ENCODE measurements around the gene CHRNA3. TPM values are rescaled to one million over a fixed set of nuclear protein-coding genes. Genes with fewer than 3 reads are reported as not detected.
"Not testable (repeated sequence)": the region's sequence is repeated elsewhere in the genome, so short reads cannot be mapped to it uniquely, and the experiment has no call there.

CHRNA3 gene
- total RNA-seq, 1 experiment from 2014 or later = not detected

DNA sequence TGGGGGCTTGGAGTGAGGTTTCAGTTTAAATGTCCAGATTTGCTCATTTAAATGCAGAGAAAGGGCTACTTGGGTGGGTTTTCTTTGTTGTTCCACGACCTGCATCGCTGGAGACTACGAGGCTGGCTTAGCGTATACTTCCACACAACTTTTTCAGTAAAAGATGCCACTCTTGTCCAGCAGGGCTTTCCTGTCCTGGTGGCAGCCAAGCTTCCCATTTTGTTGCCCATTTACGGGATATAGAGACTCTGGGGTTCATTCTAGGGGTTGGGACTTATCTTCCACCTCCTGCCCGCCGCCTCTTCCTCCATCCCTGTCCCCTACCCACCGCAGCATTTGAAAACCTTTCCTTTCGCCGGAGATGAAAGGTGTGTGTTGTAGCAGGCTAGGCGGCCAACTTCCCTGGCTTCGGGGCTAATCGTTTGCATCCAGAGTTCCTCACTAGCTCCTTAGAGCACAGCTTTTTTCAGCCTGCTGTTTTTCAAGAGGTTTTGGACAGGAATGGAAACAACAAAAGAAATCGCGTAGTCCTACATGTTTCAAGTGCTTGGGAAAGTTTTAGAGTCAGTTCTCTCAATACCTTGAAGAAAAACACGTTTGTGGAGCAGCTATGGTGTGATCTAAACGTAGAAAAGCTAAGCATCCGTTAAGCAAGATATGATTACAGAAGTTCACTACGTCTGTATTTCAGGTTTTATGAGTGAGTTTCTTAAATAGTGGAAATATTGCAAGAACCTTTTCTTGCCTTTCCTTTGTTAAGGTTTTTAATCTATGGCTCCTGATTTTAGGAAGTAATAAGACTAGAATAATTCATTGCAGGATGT, 54.6 kb downstream of the CHRNA3 start:
- Histone ChIP-seq H3K4me3 (peak overlapping the region; percentile 77), H3K9me3 (replicated peaks) (no peaks in the 10 kb centered on the region), H3K27ac (peak overlapping the region; percentile 39; the same call in 1 of the 2 replicates), H3K4me1 (no peaks in the 10 kb centered on the region), H3K36me3 (no peaks in the 10 kb centered on the region), H3K27me3 (0 out of 2 replicates have a peak, but pooled peaks cover 1% of the 10 kb centered on the region)
- DNase-seq = peak; percentile 27 to 53

DNA sequence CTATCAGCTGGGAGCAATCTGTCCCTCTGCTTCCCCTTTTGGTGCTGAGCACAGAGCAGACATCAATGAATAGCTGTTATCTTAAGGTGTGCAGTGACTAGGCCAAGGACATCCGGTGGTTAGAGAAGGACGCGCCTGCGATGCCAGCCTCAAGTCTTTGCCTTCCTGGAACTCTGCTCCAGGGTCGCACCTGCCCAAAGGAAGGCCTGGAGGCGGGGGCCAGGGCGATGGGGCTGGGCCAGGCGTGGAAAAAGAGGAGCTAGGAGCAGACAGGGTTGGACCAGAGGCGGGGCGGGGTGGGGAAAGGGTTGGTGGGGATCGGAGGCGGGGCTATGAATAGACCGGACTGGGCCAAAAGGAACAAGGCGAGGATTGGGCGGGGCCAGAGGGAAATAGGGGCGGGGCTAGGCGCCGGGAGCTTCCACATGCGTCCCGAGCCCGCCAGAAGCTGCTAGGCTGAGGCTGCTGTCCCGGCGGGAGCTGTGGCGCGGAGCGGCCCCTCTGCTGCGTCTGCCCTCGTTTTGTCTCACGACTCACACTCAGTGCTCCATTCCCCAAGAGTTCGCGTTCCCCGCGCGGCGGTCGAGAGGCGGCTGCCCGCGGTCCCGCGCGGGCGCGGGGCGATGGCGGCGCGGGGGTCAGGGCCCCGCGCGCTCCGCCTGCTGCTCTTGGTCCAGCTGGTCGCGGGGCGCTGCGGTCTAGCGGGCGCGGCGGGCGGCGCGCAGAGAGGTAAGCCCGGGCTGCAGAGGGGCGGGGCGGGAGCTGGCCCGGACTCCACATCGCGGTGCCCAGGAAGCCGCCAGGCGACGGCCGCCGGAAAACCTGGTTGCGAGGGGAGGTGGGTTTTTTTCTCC, 55.5 kb downstream of the CHRNA3 start, which contains the start of gene CHRNA5:
Gene CHRNA5 (plus strand): TSS at position 424 of the 854 bp plus-strand sequence. CDS start 200 bp downstream, at position 624.
- Histone ChIP-seq H3K4me1 (no peaks in the 10 kb centered on the region), H3K27ac (peak within 1 kb of the TSS; percentile 39; the same call in 1 of the 2 replicates), H3K27me3 (0 out of 2 replicates have a peak, but pooled peaks cover 3% of the 10 kb centered on the region), H3K36me3 (no peaks in the 10 kb centered on the region), H3K9me3 (replicated peaks) (no peaks in the 10 kb centered on the region), H3K4me3 (peak within 1 kb of the TSS; percentile 77)
- peak; percentile 98 for DNase-seq

DNA sequence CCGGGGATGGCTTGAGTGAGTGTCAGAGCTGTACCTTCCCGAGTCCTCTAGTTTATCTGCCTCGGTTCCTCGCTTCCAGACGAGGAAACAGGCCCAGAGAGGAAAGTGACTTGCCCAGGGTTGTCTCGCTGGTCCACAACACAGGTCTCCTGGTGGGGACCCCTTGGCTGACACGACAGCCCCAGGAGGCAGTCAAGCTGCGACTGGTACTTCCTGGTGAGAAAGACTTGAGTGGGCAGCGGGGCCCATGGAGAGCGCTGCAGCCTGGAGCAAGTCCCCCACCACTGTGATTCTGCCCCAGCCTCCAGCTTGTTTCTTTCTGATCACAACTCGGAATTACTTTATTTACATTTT, 56.1 kb downstream of the CHRNA3 start:
- no peak for DNase-seq
- Histone ChIP-seq H3K4me3 (no peak overlapping the region), H3K4me1 (no peaks in the 10 kb centered on the region), H3K27me3 (0 out of 2 replicates have a peak, but pooled peaks cover 3% of the 10 kb centered on the region), H3K27ac (no peak overlapping the region), H3K9me3 (replicated peaks) (no peaks in the 10 kb centered on the region), H3K36me3 (no peaks in the 10 kb centered on the region)

DNA sequence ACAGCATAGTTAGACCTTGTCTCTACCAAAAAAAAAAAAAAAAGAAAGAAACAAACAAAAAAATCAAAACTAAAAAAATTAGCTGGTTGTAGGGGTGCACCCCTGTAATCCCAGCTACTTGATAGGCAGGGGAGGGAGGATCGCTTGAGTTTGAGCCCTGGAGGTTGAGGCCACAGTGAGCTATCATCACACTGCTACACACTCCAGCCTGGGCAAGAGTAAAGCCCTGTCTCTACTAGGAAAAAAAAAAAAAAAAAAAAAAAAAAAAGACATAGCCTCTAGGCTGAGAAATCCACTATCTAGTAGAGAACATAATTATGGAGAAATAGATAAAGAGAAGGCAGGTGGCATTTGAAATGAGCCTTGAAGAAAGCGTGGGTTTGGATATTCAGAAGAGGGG, 57.7 kb downstream of the CHRNA3 start:
- no peak overlapping the region for H3K27ac ChIP-seq
- no peak for DNase-seq
- H3K4me3 ChIP-seq = no peak overlapping the region
- no peaks in the 10 kb centered on the region for H3K9me3 ChIP-seq (replicated peaks)
- no peaks in the 10 kb centered on the region for H3K36me3 ChIP-seq
- H3K27me3 ChIP-seq = 0 out of 2 replicates have a peak, but pooled peaks cover 3% of the 10 kb centered on the region
- H3K4me1 ChIP-seq = no peaks in the 10 kb centered on the region

DNA sequence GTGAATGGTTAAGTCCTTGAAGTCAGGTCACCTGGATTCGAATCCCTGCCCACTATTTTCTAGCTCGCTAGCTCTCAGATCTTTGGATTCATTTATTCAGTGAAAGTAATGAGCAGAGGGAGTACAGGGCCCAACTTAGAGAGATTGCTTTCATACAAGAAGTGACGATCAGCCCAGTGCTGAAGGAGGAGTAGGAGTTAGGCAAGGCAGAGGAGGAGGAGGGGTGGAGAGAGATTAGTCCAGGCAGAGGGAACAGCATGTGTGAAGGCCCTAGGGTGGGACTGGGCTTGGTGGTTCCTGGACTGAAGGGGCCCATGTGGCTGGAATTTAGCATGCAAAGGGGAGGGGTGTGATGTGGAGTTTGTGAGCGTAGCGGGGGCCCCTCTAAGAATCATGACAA, 59.3 kb downstream of the CHRNA3 start:
- DNase-seq = no peak
- Histone ChIP-seq H3K4me1 (no peaks in the 10 kb centered on the region), H3K36me3 (no peaks in the 10 kb centered on the region), H3K27ac (no peak overlapping the region), H3K27me3 (0 out of 2 replicates have a peak, but pooled peaks cover 3% of the 10 kb centered on the region), H3K9me3 (replicated peaks) (no peaks in the 10 kb centered on the region), H3K4me3 (no peak overlapping the region)

DNA sequence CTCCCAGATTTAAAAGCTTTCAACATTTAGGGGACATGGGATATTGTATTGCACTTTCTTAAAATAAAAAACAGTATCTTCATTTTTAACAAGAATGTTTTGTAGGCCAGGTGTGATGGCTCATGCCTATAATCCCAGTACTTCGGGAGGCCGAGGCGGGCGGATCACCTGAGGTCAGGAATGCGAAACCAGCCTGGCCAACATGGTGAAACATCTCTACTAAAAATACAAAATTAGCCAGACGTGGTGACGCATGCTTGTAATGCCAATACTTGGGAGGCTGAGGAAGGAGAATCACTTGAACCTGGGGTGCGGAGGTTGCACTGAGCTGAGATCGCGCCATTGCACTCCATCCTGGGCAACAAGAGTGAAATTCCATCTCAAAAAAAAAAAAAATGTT, 60.6 kb downstream of the CHRNA3 start:
- H3K27ac ChIP-seq, DNase-seq: not testable (repeated sequence)

DNA sequence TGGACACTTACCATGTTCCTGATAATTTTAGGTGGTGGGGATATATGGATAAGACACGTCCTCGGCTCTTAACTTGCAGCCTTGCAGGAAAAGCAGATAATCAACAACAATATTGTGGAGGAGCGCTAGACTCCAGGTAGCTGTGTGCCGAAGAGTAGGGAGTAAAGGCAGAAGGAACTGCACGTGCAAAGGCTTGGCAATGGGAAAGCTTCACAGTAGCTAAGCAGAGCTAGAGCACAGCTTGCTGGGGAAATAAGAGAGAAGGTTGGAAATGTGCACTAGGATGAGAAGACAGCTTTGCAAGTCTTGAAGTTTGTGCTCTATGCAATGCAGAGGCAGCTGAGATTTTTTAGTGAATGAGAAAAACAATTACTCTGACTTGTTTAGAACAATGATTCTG, 68.2 kb downstream of the CHRNA3 start:
- Histone ChIP-seq H3K27me3 (no peaks in the 10 kb centered on the region), H3K4me1 (no peaks in the 10 kb centered on the region), H3K36me3 (peaks cover 28% of the 10 kb centered on the region), H3K27ac (no peak overlapping the region), H3K9me3 (replicated peaks) (no peaks in the 10 kb centered on the region), H3K4me3 (no peak overlapping the region)
- DNase-seq = no peak

More for the DNA sequence above, 60.6 kb downstream of the CHRNA3 start:
- not testable (repeated sequence) for H3K36me3 ChIP-seq; H3K27me3 ChIP-seq; H3K4me3 ChIP-seq; H3K9me3 ChIP-seq (replicated peaks); H3K4me1 ChIP-seq

DNA sequence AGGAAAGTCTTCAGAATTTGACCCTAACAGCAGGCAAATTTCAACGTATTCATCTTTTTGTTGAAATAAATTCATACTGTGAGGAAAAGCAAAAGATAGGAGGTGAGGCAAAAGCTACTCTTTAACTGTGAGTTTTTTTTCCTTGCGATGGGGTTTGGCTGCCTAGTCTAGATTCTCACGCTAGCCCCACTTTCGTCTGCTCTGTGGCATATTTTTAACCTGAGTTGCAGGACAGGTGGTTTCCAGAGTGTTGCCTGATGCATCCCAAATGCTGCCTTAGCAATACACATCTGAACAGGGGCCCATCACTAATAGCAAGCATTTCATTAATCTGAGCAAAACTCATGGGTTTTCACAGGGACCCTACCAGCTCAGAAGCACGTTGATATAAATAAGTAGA, 68.9 kb downstream of the CHRNA3 start:
- no peak for DNase-seq
- Histone ChIP-seq H3K36me3 (peaks cover 35% of the 10 kb centered on the region), H3K27me3 (no peaks in the 10 kb centered on the region), H3K4me3 (no peak overlapping the region), H3K27ac (no peak overlapping the region), H3K4me1 (no peaks in the 10 kb centered on the region), H3K9me3 (replicated peaks) (no peaks in the 10 kb centered on the region)

DNA sequence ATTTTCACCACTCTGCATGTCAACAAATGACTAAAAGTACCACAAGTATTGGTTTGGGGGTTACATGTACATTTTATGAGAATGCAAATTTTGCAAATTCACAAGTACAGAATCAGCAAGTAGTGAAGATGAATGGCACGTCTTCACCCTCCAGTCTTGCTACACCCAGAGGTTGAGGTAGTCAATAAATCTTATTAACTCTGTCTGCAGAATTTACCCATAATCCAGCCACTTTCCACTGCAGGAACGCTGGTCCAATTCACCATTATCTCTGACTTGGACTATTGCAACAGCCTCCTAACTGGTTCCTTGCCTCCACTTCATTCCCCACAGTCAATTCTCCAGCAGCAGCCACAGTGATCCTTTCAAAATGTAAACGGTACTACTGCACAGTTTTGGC, 70.0 kb downstream of the CHRNA3 start:
- no peak for DNase-seq
- Histone ChIP-seq H3K4me3 (no peak overlapping the region), H3K4me1 (no peaks in the 10 kb centered on the region), H3K36me3 (peaks cover 45% of the 10 kb centered on the region), H3K27me3 (no peaks in the 10 kb centered on the region), H3K27ac (no peak overlapping the region), H3K9me3 (replicated peaks) (no peaks in the 10 kb centered on the region)

DNA sequence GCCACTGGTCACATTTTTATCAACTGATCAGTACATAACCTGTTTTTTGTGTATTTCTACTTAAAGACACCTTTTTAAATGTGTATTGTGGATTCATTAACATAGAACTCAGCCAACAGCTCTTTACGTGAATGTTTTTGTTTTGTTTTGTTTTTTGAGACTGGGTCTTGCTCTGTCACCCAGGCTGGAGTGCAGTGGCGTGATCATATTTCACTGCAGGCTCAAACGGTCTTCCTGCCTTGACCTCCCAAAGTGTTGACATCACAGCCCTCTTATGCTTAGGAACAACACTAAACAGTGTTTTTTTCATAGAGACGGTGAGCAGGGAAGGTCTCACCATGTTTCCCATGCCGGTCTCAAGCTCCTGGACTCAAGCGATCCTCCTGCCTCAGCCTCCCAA, 70.6 kb downstream of the CHRNA3 start:
- no peaks in the 10 kb centered on the region for H3K9me3 ChIP-seq (replicated peaks)
- H3K4me3 ChIP-seq = no peak overlapping the region
- no peak for DNase-seq
- peaks cover 51% of the 10 kb centered on the region for H3K36me3 ChIP-seq
- no peaks in the 10 kb centered on the region for H3K27me3 ChIP-seq
- H3K4me1 ChIP-seq = no peaks in the 10 kb centered on the region
- no peak overlapping the region for H3K27ac ChIP-seq

Other genes starting within 250 kb of the CHRNA3 start
- gene IREB2, start 182.8 kb downstream of the CHRNA3 start, total RNA-seq (2014; rRNA removed; shearing (Covaris generic)) = 37.7 and 44.8 TPM in 2 replicates
- 8.9 and 11.4 TPM in 2 replicates for gene HYKK, start 113.4 kb downstream of the CHRNA3 start, total RNA-seq (2014; rRNA removed; shearing (Covaris generic))
- 348 and 392 TPM in 2 replicates for gene PSMA4, start 80.6 kb downstream of the CHRNA3 start, total RNA-seq (2014; rRNA removed; shearing (Covaris generic))
- 19.2 and 21.7 TPM in 2 replicates for gene CHRNA5, start 55.5 kb downstream of the CHRNA3 start, total RNA-seq (2014; rRNA removed; shearing (Covaris generic))
- 0.06 TPM in 1 of 2 replicates, not detected in the other for gene CHRNB4, start 20.2 kb upstream of the CHRNA3 start, total RNA-seq (2014; rRNA removed; shearing (Covaris generic))
- 2.0 and 2.4 TPM in 2 replicates for gene ADAMTS7, start 190.5 kb upstream of the CHRNA3 start, total RNA-seq (2014; rRNA removed; shearing (Covaris generic))